Prostate gland (tissue), 2 donors: ENCODE data around the gene DENR. TPM values are rescaled to one million over a fixed set of nuclear protein-coding genes. Genes with fewer than 3 reads are reported as not detected.
A peak's percentile ranks its signal among the peaks of the same experiment; 100 is the strongest.
"Not testable (repeated sequence)": the region's sequence is repeated elsewhere in the genome, so short reads cannot be mapped to it uniquely, and the experiment has no call there.

ENCODE experiments used
- DNase-seq: peaks from one replicate; pipeline ENCODE4 v3.0.0-alpha.2; 2019; ENCODE audit warnings: low spot score
- H3K27ac ChIP-seq, 2 donors: fragments of 200-600 bp; sonication (generic); 2 replicates each; pipeline ENCODE4 v1.5.1; 2017 to 2019
- H3K27me3 ChIP-seq: fragments of 200-600 bp; sonication (generic); replicated peaks from 2 replicates; pipeline ENCODE4 v1.5.1; 2019; ENCODE audit not compliant: insufficient read depth
- H3K36me3 ChIP-seq, 2 donors: fragments of 200-600 bp; sonication (generic); 1 replicate in 1 of 2; 2 replicates in 1 of 2; pipeline versions ENCODE4 v1.5.1 to v1.8.1; 2017 to 2019
- H3K4me1 ChIP-seq: fragments of 200-600 bp; sonication (generic); replicated peaks from 2 replicates; pipeline ENCODE4 v1.5.1; 2019
- H3K4me3 ChIP-seq, 2 donors: fragments of 200-600 bp; sonication (generic); 2 replicates each; pipeline ENCODE4 v1.5.1; 2017 to 2019
- H3K9me3 ChIP-seq: fragments of 200-600 bp; sonication (generic); 2 replicates; pipeline ENCODE4 v1.5.1; 2017
- CTCF ChIP-seq, 4 experiments: fragments of 200-600 bp in 2 of 4; fragments of 450-650 bp in 2 of 4; sonication (generic) in 2 of 4; IDR thresholded peaks; 1 replicate in 3 of 4; 2 replicates in 1 of 4; pipeline ENCODE4 v1.5.1; 2016 to 2019; ENCODE audit warnings: antibody characterized with exemption in 4 of 4, mild to moderate bottlenecking in 2 of 4, moderate library complexity in 2 of 4
- POLR2A ChIP-seq: fragments of 450-650 bp; IDR thresholded peaks from one replicate; pipeline ENCODE4 v1.6.1; 2016; ENCODE audit warnings: antibody characterized with exemption, mild to moderate bottlenecking
- POLR2AphosphoS5 ChIP-seq: sonication (generic); formaldehyde crosslinking; IDR thresholded peaks from one replicate; pipeline ENCODE4 v1.6.1; 2017; ENCODE audit warnings: antibody characterized with exemption
- WGBS: methylation state at CpG from one replicate; pipeline ENCODE4 v1.1.5; 2018; 5-methylcytosine and 5-hydroxymethylcytosine counted together
- intact Hi-C: fragments of 100-400 bp; cut with DNase I; formaldehyde crosslinking; loops from one replicate; pipeline ENCODE4 v1.14.2; 2022
- total RNA-seq, 2 donors: library from RNA; depleted of rRNA; stranded (reverse); fragments of >200 nt; gene quantifications; one replicate each; pipeline ENCODE4 v1.1.0, GENCODE V29; 2016

DENR gene
- total RNA-seq, 2 donors from 2014 or later: 20.4 to 32.8 TPM

GRCh38 chr12:122749569-122750332 is 2.9 kb upstream of the DENR start:
- no peak overlapping the region for H3K4me3 ChIP-seq
- DNase-seq: peak; percentile 68
- intact Hi-C loops: loop anchor here (5.0 kb wide), 1 partner anchor 112 kb away; no protein-coding TSS in a partner anchor

GRCh38 chr12:122750781-122751515 is 1.7 kb upstream of the DENR start:
- peak overlapping the region; percentile 79 to 85 for H3K27ac ChIP-seq
- not testable (repeated sequence) for H3K4me3 ChIP-seq, H3K9me3 ChIP-seq, DNase-seq, H3K27me3 ChIP-seq, H3K4me1 ChIP-seq, H3K36me3 ChIP-seq
- 86% methylated on average over 17 of the region's 17 CpGs for WGBS
- intact Hi-C loops: loop anchor here (5.0 kb wide), 1 partner anchor 114 kb away; no protein-coding TSS in a partner anchor

More at GRCh38 chr12:122749569-122750332, 2.9 kb upstream of the DENR start:
- peak overlapping the region; percentile 79 to 85 for H3K27ac ChIP-seq
- no peaks in the 10 kb centered on the region for H3K36me3 ChIP-seq
- 40% methylated on average over 6 of the region's 6 CpGs for WGBS
- TF ChIP-seq POLR2AphosphoS5 (peak; percentile 79), POLR2A (no peak), CTCF (IDR thresholded peaks at IDR 0.05) (no peak)
- peaks cover 4% of the 10 kb centered on the region for H3K4me1 ChIP-seq
- H3K9me3 ChIP-seq: no peaks in the 10 kb centered on the region
- H3K27me3 ChIP-seq: no peaks in the 10 kb centered on the region

GRCh38 chr12:122753319-122753650 is 661 bp downstream of the DENR start:
- intact Hi-C loops: loop anchor here (5.0 kb wide), 1 partner anchor 116 kb away; no protein-coding TSS in a partner anchor
- 6% methylated on average over 5 of the region's 5 CpGs for WGBS
- peak overlapping the region; percentile 75 to 78 for H3K4me3 ChIP-seq
- TF ChIP-seq POLR2A: no peak
- no peak for TF ChIP-seq CTCF (IDR thresholded peaks at IDR 0.05)
- no peak for TF ChIP-seq POLR2AphosphoS5
- no peaks in the 10 kb centered on the region for H3K27me3 ChIP-seq
- no peaks in the 10 kb centered on the region for H3K9me3 ChIP-seq
- H3K27ac ChIP-seq: peak overlapping the region; percentile 79 to 85
- H3K4me1 ChIP-seq: peaks cover 4% of the 10 kb centered on the region
- DNase-seq: no peak
- no peaks in the 10 kb centered on the region for H3K36me3 ChIP-seq

- 90% methylated on average over 1 of the region's 1 CpG for WGBS
- no peak for DNase-seq
- Histone ChIP-seq H3K4me3 (no peak overlapping the region), H3K9me3 (no peaks in the 10 kb centered on the region), H3K4me1 (peaks cover 4% of the 10 kb centered on the region), H3K27ac (no peak overlapping the region), H3K36me3 (no peaks in the 10 kb centered on the region), H3K27me3 (no peaks in the 10 kb centered on the region)
- intact Hi-C loops: loop anchor here (5.0 kb wide), 1 partner anchor 117 kb away; no protein-coding TSS in a partner anchor
- TF ChIP-seq POLR2A: no peak
Observed at GRCh38 chr12:122754790-122755189, 2.2 kb downstream of the DENR start.

- H3K36me3 ChIP-seq: no peaks in the 10 kb centered on the region
- WGBS: 92% methylated on average over 1 of the region's 1 CpG
Observed at GRCh38 chr12:122757568-122757967, 4.9 kb downstream of the DENR start.

More at GRCh38 chr12:122757568-122757967, 4.9 kb downstream of the DENR start:
- H3K9me3 ChIP-seq: no peaks in the 10 kb centered on the region
- H3K4me3 ChIP-seq: no peak overlapping the region
- intact Hi-C loops: no loop called here
- no peak for DNase-seq
- no peaks in the 10 kb centered on the region for H3K27me3 ChIP-seq
- peaks cover 4% of the 10 kb centered on the region for H3K4me1 ChIP-seq
- TF ChIP-seq POLR2AphosphoS5 (no peak), CTCF (IDR thresholded peaks at IDR 0.05) (no peak), POLR2A (no peak)
- no peak overlapping the region for H3K27ac ChIP-seq
